CD4-positive, alpha-beta T cell treated with Interferon gamma for 1 hour (primary cell): ENCODE measurements around the gene AHCYL1.

ENCODE experiments used
- DNase-seq: peaks from one replicate; pipeline ENCODE4 v3.0.0-alpha.2; 2020

Gene AHCYL1

DNA sequence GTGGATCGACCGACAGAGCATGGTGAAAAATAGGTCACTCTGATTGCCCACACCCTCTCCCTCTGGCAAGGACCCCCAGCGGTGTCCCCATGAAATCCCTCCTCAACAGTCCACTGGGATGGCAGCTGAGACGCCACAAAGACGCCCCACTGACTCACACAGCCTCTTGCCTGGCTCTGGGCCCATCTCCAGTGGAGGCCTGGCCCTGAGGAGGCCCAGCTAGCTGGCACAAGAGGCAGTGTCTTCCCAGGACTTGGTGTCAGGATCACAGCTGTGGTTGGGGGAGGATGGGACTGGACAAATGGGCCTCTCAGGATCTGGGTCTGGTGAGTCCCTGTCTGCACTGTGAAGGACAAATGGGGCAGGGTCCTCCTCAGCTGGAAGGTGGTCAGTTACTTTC is 81.3 kb downstream of the AHCYL1 start:
- DNase-seq, result no peak

DNA sequence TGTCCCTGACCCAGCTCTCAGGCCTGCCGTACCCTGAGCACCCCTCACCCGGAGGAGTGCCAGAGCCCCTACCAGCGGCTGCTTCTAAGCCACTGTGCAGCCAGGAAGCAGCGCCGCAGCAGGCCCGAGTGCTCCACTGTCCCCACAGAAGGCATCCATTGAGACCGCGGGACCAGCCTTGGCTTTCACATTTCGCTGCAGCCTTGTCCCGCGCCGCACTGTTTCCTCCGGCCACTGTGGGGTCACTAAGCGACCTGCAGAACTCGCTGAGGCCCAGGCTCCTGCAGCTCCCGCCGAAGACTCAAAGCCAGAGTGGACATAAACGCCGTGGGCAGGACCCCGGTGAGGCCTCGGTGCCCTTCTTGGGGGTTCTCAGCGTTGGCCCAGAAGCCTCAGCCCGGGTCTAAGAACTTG is 82.9 kb downstream of the AHCYL1 start:
- DNase-seq, result no peak

DNA sequence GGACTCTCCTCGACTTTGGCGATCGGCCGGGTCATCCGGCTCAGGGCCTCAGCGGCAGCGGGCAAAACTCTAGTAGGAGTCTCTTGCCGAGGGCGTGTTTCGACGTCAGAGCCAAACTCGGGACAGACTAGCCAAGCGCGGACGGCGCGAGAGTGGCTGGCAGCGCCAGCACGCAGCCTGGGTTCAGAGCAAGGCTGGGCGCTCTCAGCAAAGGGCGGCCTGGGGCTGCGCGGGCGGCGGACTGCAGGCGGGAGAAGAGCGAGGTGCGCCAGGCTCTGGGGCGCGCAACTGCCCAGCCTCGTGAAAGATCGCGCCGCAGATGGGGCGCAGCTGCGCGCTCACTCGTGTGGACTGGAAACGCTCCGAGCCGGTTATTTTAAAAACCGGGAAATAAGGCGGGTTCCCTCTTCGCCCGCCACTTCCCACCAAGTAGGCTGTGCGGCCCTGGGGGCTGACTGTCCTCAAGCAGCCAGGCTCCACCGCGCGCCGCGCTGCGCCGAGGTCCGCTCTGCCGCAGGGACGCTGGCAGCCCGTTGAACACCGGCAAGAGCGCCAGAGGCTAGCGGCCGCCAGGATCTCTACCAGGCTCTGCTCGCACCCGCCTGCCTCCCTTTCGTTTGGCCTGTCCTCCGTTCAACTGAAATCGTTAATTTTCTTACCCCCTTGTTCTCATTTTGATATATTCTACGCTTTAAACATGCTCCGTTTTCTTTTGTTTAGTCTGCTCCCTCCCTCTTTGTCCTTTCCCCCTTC is 83.5 kb downstream of the AHCYL1 start:
- DNase-seq, result no peak

DNA sequence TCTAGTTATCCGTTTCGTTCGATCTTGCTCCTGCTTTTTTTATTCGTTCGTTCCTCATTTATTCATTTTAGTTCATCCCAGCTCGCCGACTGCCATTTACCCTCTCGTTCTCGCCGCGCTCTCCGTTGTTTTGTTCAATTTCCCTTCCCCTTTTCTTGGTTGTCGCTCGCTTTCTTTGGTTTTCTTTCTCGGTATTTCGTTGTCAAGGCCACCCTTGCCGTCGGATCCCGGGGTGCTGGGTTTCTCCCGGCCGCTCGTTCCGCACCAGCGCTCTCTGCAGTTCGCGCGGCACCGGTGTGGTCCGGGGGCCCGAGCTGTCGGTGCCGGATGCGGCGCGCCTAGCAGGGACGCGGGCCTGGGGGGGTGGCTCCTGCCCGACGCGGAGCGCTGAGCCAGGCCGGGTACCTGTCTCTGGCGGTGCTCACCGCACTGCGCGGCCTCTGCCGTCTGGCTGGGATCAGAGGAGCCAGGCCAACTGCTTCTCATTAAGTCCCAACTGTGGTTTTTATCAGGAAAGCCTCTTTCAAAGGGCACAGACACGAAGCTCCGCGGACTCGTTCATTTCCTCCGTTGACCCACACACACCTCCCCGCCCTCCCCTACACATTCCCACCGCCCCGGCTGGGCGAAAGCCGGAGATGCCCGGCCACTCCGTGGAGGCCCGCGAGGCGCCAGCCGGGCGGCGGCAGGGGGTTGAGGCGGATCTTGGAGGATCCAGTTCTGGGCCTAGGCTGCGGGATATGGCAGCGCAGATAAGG is 84.3 kb downstream of the AHCYL1 start:
- DNase-seq, result no peak

DNA sequence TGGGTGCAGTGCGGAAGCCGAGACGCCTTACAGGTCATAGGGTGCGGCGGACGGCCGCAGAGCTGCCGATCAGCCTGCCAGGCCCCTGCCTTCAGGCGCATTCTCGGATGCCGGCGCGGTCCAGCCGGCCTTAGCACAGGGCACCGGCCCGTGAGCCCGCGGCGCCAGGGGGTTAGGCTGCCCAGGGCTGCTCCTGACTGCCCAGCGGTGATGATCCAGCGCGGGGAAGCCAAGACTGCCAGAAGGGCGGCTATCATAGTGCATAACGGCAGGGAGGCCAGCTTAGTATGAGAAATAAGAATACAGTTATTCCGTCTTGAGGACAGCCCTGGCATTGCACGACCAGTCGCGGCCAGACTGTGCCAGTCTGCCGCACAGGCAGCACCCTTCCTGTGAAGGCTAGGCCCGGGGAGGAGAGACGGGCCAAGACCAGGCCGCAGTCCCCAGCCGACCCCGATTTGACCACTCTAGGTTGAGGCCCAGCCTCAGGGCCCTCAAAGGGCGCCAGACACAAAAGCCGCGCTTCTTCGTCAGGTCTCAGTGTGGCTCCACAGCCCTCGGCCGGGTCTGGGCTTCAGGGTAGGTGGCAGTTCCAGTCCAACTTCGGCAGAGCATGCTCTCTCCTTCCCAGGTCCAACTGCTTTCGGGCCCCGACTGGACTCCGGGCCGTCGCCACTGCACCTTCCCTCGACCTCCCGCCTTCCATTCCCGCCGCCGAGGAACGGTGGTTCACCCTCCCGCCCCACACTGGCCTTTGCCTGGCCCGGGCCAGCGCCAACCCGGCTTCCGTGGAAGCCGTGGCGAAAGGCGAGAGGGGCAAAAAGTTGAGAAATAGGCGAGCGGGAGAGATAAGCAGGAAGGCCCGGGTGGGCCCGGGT is 85.1 kb downstream of the AHCYL1 start:
- no peak for DNase-seq

DNA sequence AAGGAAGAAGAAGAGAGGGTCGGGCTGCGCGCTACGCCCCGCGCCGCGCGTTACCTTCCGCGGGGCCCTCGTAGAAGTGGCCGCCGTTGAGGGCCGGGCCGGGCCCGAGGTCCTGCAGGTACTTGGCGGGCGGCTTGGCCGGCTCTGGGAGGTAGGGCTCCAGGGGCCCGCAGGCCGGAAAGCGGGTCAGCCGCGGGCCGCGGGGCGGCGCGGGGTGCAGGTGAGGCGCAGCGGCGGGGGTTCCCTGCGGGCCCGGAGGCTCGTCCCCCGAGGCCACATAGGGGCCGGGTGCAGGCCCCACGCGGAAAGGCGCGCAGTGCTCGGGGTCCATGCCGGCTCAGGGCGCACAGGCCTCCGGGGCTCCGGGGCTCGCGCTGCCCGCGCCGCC is 85.7 kb downstream of the AHCYL1 start:
- DNase-seq, result no peak

DNA sequence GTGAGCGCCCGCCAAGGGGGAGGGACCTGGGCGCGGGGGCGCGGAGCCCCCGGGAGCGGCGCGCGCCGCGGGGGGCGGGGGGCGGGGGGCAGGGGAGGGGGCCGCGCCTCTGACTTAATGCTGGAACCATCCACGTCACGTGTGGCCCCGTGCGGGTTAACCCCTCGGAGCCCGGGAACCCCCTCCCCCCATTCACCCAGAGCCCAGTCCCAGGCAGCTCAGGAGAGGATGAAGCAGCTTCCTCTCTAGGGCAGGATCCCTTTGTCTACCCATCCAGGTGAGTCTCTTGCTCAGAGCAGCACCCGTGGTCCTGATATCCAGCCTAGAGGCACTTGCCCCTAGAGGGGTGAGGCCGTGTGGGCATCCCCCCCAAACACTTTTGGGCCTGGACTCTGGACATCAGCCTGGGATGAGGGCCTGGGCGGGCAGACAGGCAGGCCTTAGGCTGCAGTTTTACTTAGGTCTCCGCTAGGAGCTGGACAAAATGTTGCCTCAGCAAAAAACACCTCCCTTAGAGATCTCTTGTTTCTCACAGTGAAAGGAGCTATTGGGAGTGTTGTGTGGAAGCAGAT is 86.2 kb downstream of the AHCYL1 start, which contains the start of gene ALX3:
Gene ALX3, minus strand, starts transcription at position 2 of the 572 bp plus-strand sequence. CDS start 60 bp downstream, outside the sequence.
- DNase-seq, result no peak
